ENCODE data around the gene MCCD1. TPM values are rescaled to one million over a fixed set of nuclear protein-coding genes. Genes with fewer than 3 reads are reported as not detected.
"Not testable (repeated sequence)": the region's sequence is repeated elsewhere in the genome, so short reads cannot be mapped to it uniquely, and the experiment has no call there.

Gene MCCD1
- total RNA-seq, 4 donors from 2014 or later, result not detected

DNA sequence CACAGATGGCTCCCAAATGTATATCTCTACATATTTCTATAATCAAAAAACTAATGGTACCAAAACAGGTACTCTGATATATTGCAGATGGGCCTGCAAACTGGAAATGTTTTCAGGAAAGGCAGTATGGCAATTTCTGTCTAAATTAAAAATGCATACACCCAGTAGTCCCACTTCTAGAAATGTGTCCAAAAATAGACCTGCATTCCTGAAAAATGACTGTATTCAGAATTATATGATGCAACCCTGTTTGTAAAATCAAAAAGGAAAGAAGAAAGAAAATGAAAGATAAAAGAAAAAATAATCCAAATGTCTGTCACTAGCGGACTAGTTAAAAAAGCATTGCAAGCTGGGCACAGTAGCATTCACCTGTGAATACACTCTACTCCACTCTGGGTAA, 43.7 kb upstream of the MCCD1 start:
- Histone ChIP-seq H3K9me3 (no peaks in the 10 kb centered on the region), H3K4me3 (no peak overlapping the region), H3K27me3 (no peaks in the 10 kb centered on the region), H3K36me3 (no peaks in the 10 kb centered on the region), H3K4me1 (no peaks in the 10 kb centered on the region), H3K27ac (no peak overlapping the region)
- no peak for DNase-seq
- intact Hi-C loops (cut with DNase I; ENCODE audit: low total_unique reads), result no loop called here
- TF ChIP-seq, protein P1, sequence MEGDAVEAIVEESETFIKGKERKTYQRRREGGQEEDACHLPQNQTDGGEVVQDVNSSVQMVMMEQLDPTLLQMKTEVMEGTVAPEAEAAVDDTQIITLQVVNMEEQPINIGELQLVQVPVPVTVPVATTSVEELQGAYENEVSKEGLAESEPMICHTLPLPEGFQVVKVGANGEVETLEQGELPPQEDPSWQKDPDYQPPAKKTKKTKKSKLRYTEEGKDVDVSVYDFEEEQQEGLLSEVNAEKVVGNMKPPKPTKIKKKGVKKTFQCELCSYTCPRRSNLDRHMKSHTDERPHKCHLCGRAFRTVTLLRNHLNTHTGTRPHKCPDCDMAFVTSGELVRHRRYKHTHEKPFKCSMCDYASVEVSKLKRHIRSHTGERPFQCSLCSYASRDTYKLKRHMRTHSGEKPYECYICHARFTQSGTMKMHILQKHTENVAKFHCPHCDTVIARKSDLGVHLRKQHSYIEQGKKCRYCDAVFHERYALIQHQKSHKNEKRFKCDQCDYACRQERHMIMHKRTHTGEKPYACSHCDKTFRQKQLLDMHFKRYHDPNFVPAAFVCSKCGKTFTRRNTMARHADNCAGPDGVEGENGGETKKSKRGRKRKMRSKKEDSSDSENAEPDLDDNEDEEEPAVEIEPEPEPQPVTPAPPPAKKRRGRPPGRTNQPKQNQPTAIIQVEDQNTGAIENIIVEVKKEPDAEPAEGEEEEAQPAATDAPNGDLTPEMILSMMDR (IDR thresholded peaks at IDR 0.05), result no peak
- no peak for TF ChIP-seq POLR2A (IDR thresholded peaks at IDR 0.05)

DNA sequence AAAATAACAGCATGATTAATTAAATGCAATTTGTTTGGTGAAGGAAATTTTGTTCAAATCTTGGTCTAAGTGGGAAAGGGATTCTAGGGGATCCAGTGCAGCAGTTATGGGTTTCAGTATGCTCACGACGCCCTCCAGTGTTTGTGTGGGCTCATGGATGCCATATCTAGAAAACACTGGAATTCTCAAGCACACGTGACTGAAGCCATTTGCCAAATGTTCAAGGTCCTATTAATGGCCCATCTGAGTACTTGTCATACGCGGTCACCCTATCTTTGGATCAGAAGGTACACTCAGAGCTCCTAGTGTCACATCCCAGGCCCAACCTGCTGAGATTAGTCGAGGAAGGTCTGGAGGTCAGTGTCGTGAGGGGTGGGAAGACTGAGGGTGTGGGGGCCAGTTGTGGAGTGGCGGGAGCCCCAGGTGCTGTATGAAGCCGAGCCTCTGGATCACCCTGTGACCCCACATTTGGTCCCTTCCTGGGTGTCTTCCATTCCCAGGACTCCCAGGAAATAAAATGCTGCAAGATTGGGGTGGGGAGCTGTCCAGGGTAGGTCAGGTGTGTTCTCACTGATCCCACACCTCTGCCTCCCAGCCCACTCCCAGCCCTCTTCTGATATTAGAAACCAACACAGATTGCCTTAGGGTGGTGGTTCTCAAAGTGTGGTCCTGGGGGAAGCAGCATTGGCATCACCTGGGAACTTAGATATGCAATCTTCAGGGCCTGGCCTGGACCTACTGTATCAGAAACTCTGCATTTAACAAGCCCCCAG, 42.5 kb upstream of the MCCD1 start:
- H3K9me3 ChIP-seq; H3K4me3 ChIP-seq; intact Hi-C loops (cut with DNase I; ENCODE audit: low total_unique reads); H3K36me3 ChIP-seq; H3K27ac ChIP-seq; H3K27me3 ChIP-seq; DNase-seq; H3K4me1 ChIP-seq: not testable (repeated sequence)

DNA sequence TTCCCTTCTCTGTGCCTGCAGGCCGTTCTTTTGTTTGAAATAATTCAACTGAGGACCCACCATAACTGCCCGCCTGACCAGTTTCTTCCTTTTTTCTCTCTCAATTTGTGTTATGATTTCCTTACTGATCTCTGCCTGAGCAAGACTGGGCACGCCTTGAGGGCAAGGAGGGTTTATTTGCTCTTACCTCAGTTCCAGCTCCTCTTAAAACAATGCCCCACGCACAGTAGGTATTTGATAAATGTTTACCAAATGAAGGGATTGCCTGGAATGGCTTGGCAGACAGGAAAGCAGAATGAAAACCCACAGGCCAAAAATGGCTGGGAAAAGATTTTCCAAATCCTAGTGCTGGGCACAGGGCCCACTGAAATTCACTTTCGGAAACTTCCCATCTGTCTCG, 41.1 kb upstream of the MCCD1 start:
- DNase-seq; H3K27ac ChIP-seq; H3K9me3 ChIP-seq; H3K36me3 ChIP-seq; intact Hi-C loops (cut with DNase I; ENCODE audit: low total_unique reads); H3K27me3 ChIP-seq; H3K4me3 ChIP-seq; H3K4me1 ChIP-seq: not testable (repeated sequence)

DNA sequence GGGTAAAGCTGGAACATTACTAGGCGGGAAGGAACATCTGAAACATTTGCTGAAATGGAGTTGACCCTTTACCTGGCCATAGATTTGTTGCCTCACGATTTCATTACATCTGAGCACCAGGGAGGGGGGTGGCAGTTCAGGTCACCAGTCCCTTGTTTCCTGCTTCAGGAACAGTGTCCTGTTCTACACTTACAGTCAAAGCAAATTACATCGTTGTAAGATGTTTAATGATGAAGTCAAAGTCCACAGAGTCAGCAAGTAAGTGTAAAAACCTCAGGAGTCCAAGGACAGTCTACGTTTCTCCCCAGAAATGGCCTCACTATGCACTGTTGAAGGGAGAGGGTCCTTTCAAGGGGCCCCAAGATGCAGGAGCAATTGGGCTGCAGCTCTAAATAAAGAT, 39.7 kb upstream of the MCCD1 start:
- Histone ChIP-seq H3K27me3 (no peaks in the 10 kb centered on the region), H3K9me3 (no peaks in the 10 kb centered on the region), H3K27ac (no peak overlapping the region), H3K36me3 (no peaks in the 10 kb centered on the region), H3K4me3 (no peak overlapping the region), H3K4me1 (no peaks in the 10 kb centered on the region)
- intact Hi-C loops (cut with DNase I; ENCODE audit: low total_unique reads), result no loop called here
- TF ChIP-seq, protein P1 (IDR thresholded peaks at IDR 0.05), result no peak
- TF ChIP-seq POLR2A (IDR thresholded peaks at IDR 0.05), result no peak
- DNase-seq, result no peak

DNA sequence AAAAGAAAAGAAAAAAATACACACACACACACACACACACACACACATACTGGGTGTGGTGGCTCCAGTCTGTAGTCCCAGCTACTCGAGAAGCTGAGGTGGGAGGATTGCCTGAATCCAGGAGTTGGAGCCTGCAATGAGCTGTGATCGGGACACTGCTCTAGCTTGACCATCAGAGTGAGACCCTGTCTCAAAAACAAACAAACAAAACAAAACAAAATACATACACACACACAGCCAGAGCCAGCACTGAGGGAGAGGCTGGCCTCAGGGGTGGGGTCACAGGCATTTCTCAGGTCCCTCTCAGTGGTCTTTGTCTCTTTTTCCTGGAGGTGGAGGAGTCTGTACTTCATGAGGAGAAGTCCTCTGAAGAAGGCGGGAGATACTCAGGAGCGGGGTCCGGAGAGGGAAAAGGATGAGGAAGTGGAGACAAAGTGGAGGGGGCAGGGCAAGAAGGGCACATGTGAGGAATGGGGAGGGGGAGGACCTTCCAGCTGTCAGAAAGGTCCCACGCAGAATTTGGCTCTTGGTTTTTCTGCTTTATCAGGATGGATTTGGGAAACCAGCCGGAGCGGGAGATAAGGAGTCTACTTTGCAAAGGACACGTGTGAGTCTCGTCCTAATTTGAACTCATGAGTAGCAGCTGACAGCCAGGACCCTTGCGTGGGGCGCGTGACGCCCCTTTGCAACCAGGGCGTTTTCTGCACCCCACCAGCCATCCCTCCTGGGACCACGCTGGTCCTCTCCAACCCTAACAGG, 38.5 kb upstream of the MCCD1 start:
- intact Hi-C loops (cut with DNase I; ENCODE audit: low total_unique reads), result no loop called here
- Histone ChIP-seq H3K4me3 (no peak overlapping the region), H3K36me3 (no peaks in the 10 kb centered on the region), H3K4me1 (no peaks in the 10 kb centered on the region), H3K27me3 (no peaks in the 10 kb centered on the region), H3K9me3 (no peaks in the 10 kb centered on the region), H3K27ac (no peak overlapping the region)
- TF ChIP-seq POLR2A (IDR thresholded peaks at IDR 0.05), result no peak
- TF ChIP-seq, protein P1 (IDR thresholded peaks at IDR 0.05), result no peak
- DNase-seq, result no peak

DNA sequence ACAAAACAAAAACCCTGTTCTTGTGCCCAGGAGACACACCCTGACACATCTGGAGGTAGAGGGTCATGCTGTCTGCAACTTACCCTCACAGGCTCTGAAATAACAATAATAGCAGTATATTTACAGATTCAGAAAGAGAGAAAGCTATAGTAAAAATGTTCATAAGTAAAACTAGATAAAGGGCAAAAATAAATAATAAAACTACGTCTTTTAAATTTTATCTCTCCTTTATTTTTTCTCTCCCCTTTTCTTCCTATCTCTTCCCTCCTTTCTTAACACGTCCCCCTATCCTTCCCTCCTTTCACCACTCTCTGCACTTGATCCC, 35.2 kb upstream of the MCCD1 start:
- not testable (repeated sequence) for H3K9me3 ChIP-seq, DNase-seq
- peak overlapping the region; percentile 76 to 83 for H3K27ac ChIP-seq

More for the DNA sequence above, 35.2 kb upstream of the MCCD1 start:
- intact Hi-C loops (cut with DNase I; ENCODE audit: low total_unique reads); H3K4me1 ChIP-seq; H3K27me3 ChIP-seq; H3K36me3 ChIP-seq: not testable (repeated sequence)
- peak overlapping the region; percentile 38 to 44 for H3K4me3 ChIP-seq
